Measurements from ENCODE around the gene AGRP.

Gene AGRP

GRCh38 chr16:67482233-67482924, 968 bp downstream of the AGRP start (continued):
- no peak for TF ChIP-seq PRDM10 (tag by site-specific recombination; IDR thresholded peaks at IDR 0.05)
- TF ChIP-seq TSHZ1 (tag by site-specific recombination; IDR thresholded peaks at IDR 0.05; ENCODE audit: borderline replicate concordance), result no peak
- TF ChIP-seq ZNF169 (tag by site-specific recombination; IDR thresholded peaks at IDR 0.05), result no peak
- TF ChIP-seq ZNF335 (tag by site-specific recombination; conservative IDR thresholded peaks at IDR 0.05), result no peak

GRCh38 chr16:67481561-67482232, 1.6 kb downstream of the AGRP start:
- Histone ChIP-seq H3K36me3 (ENCODE audit: control insufficient read depth in 2 of 2, insufficient read depth in 1 of 2, low read length in 2 of 2) (peaks cover 0 to 24% of the 10 kb centered on the region in 2 experiments; a peak in 1 of 3 replicates), H3K9me3 (ENCODE audit: control insufficient read depth, insufficient read depth, low read depth, low read length) (no peaks in the 10 kb centered on the region), H3K27ac (ENCODE audit: extremely low read depth, low read depth, low read length) (peak overlapping the region; percentile 18; the same call in 1 of the 2 replicates), H3K4me3 (ENCODE audit: low read depth, low read length) (peak overlapping the region; percentile 52), H3K4me1 (ENCODE audit: control insufficient read depth, insufficient read depth, low read length) (no peaks in the 10 kb centered on the region)
- CTCF ChIA-PET, result interaction anchor here (0.5 to 2.7 kb wide), 28 partner anchors 7 to 974 kb away, joined by 3 to 17 read pairs (median 4); partner anchors contain the start of genes KCTD19, LRRC36 and RIPOR1
- TF ChIP-seq ZNF16 (tag by site-specific recombination; IDR thresholded peaks at IDR 0.05; ENCODE audit: low read depth) (no peak), ZNF2 (tag by site-specific recombination; IDR thresholded peaks at IDR 0.05) (no peak), KLF17 (tag by site-specific recombination; IDR thresholded peaks at IDR 0.05) (0 out of 2 replicates have a peak, but pooled peaks have one; percentile 11), ZSCAN16 (tag by site-specific recombination; IDR thresholded peaks at IDR 0.05) (no peak), MZF1 (tag by site-specific recombination; IDR thresholded peaks at IDR 0.05; ENCODE audit: borderline replicate concordance) (peak; percentile 28; the same call in 1 of the 2 replicates), ZNF513 (tag by site-specific recombination; IDR thresholded peaks at IDR 0.05) (0 out of 2 replicates have a peak, but pooled peaks have one; percentile 0), ZNF366 (tag by site-specific recombination; conservative IDR thresholded peaks at IDR 0.05) (peak; percentile 55; the same call in 1 of the 2 replicates)
- POLR2A ChIA-PET, result interaction anchor here (0.5 to 1.8 kb wide), 10 partner anchors 15 to 358 kb away, joined by 3 to 7 read pairs (median 4); partner anchors contain the start of genes CTCF and FHOD1

All from HEK293 (cell line).